HFFc6 (cell line): ENCODE results near the gene LENG1. TPM values are rescaled to one million over a fixed set of nuclear protein-coding genes. Genes with fewer than 3 reads are reported as not detected.
"Not testable (repeated sequence)": the region's sequence is repeated elsewhere in the genome, so short reads cannot be mapped to it uniquely, and the experiment has no call there.

Experiments used
- DNase-seq: peaks from one replicate; pipeline ENCODE4 v3.0.0-alpha.2; 2018
- H3K27ac Mint-ChIP-seq: 2 replicates; pipeline ENCODE4 v1.8.0; 2020; ENCODE audit warnings: mild to moderate bottlenecking, mixed read lengths
- H3K27me3 Mint-ChIP-seq: 2 replicates; pipeline ENCODE4 v1.8.0; 2021; ENCODE audit warnings: mild to moderate bottlenecking, moderate library complexity, mixed read lengths; ENCODE audit not compliant: insufficient read depth
- H3K36me3 Mint-ChIP-seq: 2 replicates; pipeline ENCODE4 v1.8.0; 2021; ENCODE audit warnings: low read depth, mixed read lengths
- H3K4me1 Mint-ChIP-seq: 2 replicates; pipeline ENCODE4 v1.8.0; 2020; ENCODE audit warnings: low read depth, mixed read lengths
- H3K4me3 Mint-ChIP-seq: 2 replicates; pipeline ENCODE4 v1.8.0; 2020; ENCODE audit warnings: mild to moderate bottlenecking, moderate library complexity, mixed read lengths
- H3K9me3 Mint-ChIP-seq: 2 replicates; pipeline ENCODE4 v1.8.0; 2020; ENCODE audit warnings: mild to moderate bottlenecking, mixed read lengths
- long read RNA-seq: library from polyadenylated mRNA; unstranded; transcript quantifications from one replicate; pipeline ENCODE4 v2.0.0, GENCODE V29; 2019
- total RNA-seq, 6 experiments: library from RNA; stranded (reverse); fragmentation: NEBNext Ultra II Directional; extraction: Animal tissue kit (Norgen Biotek cat#: 25700); gene quantifications; 2 replicates in 1 of 6; 3 replicates in 5 of 6; pipeline ENCODE4 v1.2.3, GENCODE V29; 2021
- TF ChIP-seq, protein P1 (sequence below): fragments of 200-600 bp; sonication (generic); IDR thresholded peaks from 2 replicates; pipeline ENCODE4 v1.5.0; 2021; ENCODE audit warnings: antibody characterized with exemption, mild to moderate bottlenecking

The LENG1 gene
- total RNA-seq = 1 to 10 TPM; 3.7 to 7.6 (median 6.2) TPM
- long read RNA-seq, transcript LENG1-201 (4 exons, 1,542 nt) = major isoform, 15 of 17 reads
- long read RNA-seq, partial matches to known transcripts = 2 of 17 reads
- long read RNA-seq, other reads (novel, unspliced or antisense) = 0 of 17 reads

DNA sequence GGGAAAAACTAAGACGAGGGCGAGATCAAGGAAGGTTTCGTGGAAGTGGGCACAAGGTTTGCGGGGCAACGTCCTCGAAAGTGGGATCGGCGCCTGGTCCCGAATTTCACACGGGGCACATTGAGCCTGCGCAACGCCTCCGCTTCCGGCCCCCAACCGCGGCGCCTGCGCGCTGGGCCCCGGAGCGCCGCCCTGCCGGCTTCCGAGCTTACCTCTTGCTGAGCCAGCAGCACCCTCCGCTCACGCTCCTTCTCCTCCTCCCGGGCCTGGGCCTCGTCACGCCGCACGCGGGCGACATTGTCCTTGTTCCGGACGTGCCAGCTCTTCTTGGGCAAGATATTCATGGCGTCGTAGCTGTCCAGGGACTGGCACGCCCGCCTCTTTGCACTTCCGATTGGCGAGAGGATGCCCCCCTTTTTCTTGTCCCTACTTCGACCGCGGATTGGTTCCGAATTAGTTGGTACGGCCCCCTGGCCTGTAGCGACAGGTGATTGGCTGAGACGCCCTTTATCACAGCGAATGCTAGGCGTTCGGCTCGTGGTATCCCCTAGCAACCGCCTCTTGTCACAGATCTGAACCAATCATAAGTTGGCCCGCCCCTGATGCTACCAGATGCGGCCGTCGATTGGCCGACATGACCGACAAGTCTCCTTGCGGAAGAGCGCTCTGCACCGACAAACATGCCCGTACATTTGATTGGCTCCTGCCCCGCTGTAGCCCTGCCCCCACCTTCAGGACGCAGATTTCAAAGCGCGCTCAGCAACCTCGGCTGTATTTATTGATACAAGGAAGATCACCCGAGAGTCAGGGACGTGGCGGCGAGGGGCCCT lies at the start of gene LENG1:
TSS of gene LENG1 (minus strand) at position 370 of the 830 bp plus-strand sequence. CDS start at position 344, 26 bp downstream.
- peaks cover 18% of the 10 kb centered on the region for H3K9me3 Mint-ChIP-seq
- peaks cover 11% of the 10 kb centered on the region for H3K27me3 Mint-ChIP-seq
- peak; percentile 100 for DNase-seq
- peak within 1 kb of the TSS; percentile 96 for H3K27ac Mint-ChIP-seq
- peaks cover 33% of the 10 kb centered on the region for H3K36me3 Mint-ChIP-seq
- TF ChIP-seq, protein P1, sequence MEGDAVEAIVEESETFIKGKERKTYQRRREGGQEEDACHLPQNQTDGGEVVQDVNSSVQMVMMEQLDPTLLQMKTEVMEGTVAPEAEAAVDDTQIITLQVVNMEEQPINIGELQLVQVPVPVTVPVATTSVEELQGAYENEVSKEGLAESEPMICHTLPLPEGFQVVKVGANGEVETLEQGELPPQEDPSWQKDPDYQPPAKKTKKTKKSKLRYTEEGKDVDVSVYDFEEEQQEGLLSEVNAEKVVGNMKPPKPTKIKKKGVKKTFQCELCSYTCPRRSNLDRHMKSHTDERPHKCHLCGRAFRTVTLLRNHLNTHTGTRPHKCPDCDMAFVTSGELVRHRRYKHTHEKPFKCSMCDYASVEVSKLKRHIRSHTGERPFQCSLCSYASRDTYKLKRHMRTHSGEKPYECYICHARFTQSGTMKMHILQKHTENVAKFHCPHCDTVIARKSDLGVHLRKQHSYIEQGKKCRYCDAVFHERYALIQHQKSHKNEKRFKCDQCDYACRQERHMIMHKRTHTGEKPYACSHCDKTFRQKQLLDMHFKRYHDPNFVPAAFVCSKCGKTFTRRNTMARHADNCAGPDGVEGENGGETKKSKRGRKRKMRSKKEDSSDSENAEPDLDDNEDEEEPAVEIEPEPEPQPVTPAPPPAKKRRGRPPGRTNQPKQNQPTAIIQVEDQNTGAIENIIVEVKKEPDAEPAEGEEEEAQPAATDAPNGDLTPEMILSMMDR = peak; percentile 64
- peak within 1 kb of the TSS; percentile 91 for H3K4me3 Mint-ChIP-seq
- peaks cover 44% of the 10 kb centered on the region for H3K4me1 Mint-ChIP-seq

DNA sequence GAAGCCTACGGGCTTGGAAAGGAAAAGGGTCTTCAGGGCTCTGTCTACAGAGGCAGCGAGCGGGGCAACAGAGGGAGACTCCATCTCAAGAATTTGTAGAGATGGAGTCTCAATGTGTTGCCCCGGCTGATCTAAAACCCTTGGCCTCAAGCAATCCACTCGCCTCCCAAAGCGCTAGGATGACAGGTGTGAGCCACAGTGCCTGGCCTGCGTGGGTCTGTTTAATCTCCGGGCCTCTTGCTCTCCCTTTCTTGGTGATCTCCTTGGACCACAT lies 49.2 kb upstream of the LENG1 start:
- peaks cover 4% of the 10 kb centered on the region; the same call in 1 of the 2 replicates for H3K9me3 Mint-ChIP-seq
- H3K27ac Mint-ChIP-seq = peak overlapping the region; percentile 86
- peaks cover 20% of the 10 kb centered on the region for H3K27me3 Mint-ChIP-seq
- peaks cover 64% of the 10 kb centered on the region for H3K4me1 Mint-ChIP-seq
- H3K4me3 Mint-ChIP-seq = 0 out of 2 replicates have a peak overlapping the region, but pooled peaks have one; percentile 13
- no peak for DNase-seq
- peaks cover 18% of the 10 kb centered on the region for H3K36me3 Mint-ChIP-seq
- TF ChIP-seq, protein P1 = no peak

DNA sequence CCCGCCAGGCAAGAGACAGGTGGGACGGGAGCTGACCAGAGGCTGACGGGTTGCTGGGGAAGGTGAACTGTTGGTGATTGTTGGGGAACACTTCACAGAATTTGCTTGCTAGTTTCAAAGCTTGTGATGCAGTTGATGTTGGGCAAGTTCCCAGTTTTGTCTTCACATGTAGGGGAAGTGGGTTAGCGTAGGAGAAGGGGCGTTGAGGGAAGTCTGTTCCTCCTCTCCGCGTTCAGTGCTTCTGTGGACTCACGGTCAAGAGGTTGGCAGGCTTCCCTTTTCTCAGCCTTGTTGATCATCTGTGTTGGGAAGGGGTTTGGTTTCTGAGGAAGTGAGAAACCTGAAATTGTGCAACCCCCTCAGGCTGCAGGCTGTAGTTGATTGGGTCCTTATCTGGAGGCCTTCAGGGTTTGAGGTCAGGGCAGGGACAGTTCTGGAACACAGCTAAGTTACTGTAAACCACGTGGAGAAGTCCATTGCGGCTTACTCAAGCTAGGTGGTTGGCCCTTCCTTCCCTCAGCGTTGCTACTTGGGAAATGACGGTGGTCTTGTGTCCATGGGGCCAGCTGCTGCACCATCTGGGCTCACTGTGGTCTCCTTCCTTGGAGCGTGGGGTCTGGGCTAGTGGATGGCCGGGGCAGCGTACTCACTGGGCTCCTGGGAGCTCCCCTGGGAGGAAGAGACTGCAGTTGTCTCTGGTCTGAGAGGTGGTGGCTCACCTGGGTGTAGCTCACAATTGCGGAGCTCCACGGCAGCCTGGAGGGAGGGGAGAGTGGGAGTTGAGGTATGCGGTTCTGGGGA lies 48.7 kb upstream of the LENG1 start:
- peaks cover 70% of the 10 kb centered on the region for H3K4me1 Mint-ChIP-seq
- peak overlapping the region; percentile 86 for H3K27ac Mint-ChIP-seq
- peaks cover 4% of the 10 kb centered on the region; the same call in 1 of the 2 replicates for H3K9me3 Mint-ChIP-seq
- H3K27me3 Mint-ChIP-seq = peaks cover 20% of the 10 kb centered on the region
- H3K36me3 Mint-ChIP-seq = peaks cover 24% of the 10 kb centered on the region
- H3K4me3 Mint-ChIP-seq = peak overlapping the region; percentile 13; the same call in 1 of the 2 replicates
- no peak for DNase-seq
- TF ChIP-seq, protein P1 = no peak

DNA sequence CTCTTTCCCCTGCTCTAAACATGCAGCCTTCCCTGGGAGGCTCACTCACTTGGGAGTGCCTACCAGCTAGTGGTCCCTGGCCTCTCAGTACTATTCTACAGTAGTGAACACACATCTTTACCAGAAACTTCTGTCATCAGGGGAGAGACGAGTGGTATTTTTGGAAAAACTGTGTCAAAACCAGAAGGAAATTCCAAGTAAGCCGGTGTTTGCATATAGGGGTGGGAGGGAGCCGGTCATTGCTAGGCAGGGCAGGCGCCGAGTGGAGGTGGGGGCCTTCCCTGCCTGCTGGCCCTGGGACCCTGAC lies 48.1 kb upstream of the LENG1 start:
- H3K9me3 Mint-ChIP-seq = peaks cover 4% of the 10 kb centered on the region; the same call in 1 of the 2 replicates
- TF ChIP-seq, protein P1 = no peak
- H3K27ac Mint-ChIP-seq = peak overlapping the region; percentile 86
- H3K4me3 Mint-ChIP-seq = no peak overlapping the region; the same call in 1 of the 2 replicates
- DNase-seq = no peak
- H3K36me3 Mint-ChIP-seq = peaks cover 29% of the 10 kb centered on the region
- H3K27me3 Mint-ChIP-seq = peaks cover 20% of the 10 kb centered on the region
- H3K4me1 Mint-ChIP-seq = peaks cover 75% of the 10 kb centered on the region

DNA sequence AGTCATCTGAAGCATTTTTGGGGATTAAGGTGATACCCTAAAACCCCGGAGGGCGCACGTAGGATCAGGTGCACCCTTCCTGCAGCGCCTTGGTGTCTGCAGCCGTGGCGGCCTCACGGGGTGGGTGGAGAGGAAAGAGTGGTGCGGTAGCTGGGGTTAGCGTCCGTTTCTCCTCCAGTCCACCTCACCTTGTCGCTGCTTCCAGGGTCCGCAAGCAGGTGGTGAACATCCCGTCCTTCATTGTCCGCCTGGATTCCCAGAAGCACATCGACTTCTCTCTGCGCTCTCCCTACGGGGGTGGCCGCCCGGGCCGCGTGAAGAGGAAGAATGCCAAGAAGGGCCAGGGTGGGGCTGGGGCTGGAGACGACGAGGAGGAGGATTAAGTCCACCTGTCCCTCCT lies 47.7 kb upstream of the LENG1 start:
- Mint-ChIP-seq H3K27me3 (peaks cover 20% of the 10 kb centered on the region), H3K36me3 (peaks cover 33% of the 10 kb centered on the region), H3K4me1 (peaks cover 80% of the 10 kb centered on the region)
- not testable (repeated sequence) for H3K4me3 Mint-ChIP-seq, H3K9me3 Mint-ChIP-seq, H3K27ac Mint-ChIP-seq, DNase-seq
